K562 (cell line): ENCODE results near the gene NEDD8. TPM values are rescaled to one million over a fixed set of nuclear protein-coding genes. Genes with fewer than 3 reads are reported as not detected.

Experiments used
- ATAC-seq: fragments of 200-7000 bp; cut with Tn5 transposase; 3 replicates; pipeline ENCODE4 v1.9.1; 2020; ENCODE audit warnings: moderate library complexity
- BruUV-seq: library from RNA; stranded (reverse); fragments of 400-500 nt; replicated peaks from 2 replicates; lab custom pipeline; 2021; lab: Mats Ljungman, UMichigan
- CTCF ChIA-PET: fragments of 300-600 bp; formaldehyde crosslinking; extraction: SDS; loops from one replicate; lab custom pipeline; 2021; ENCODE audit warnings: low intra/inter-chr PET ratio; lab: Yijun Ruan, JAX
- POLR2A ChIA-PET: fragments of 300-600, 350-650 bp; sonication (Branson Sonifier 250); formaldehyde crosslinking; extraction: SDS; loops from one replicate; lab custom pipeline; 2021; ENCODE audit warnings: antibody characterized with exemption, inconsistent platforms; lab: Yijun Ruan, JAX
- DNase-seq, 4 experiments: peaks; one replicate each; pipeline versions ENCODE4 v3.0.0 to v3.0.0-alpha.2; 2011 to 2018; ENCODE audit warnings: low spot score in 3 of 4, mixed read lengths in 3 of 4; ENCODE audit errors: extremely low read depth in 1 of 4
- FAIRE-seq: peaks from 2 replicates; lab custom pipeline; 2011; peaks lifted over from hg19 to GRCh38; lab: Jason Lieb, UNC
- H2AFZ ChIP-seq: 2 replicates; pipeline ENCODE4 v1.6.0; 2011; ENCODE audit warnings: low read depth, low read length, control low read depth, inconsistent platforms
- H3K27ac ChIP-seq: fragments of 200-600 bp; 3 replicates; pipeline ENCODE4 v1.8.0; 2011; ENCODE audit warnings: low read depth, mild to moderate bottlenecking, control low read depth, inconsistent platforms, low read length, moderate library complexity, mixed read lengths; ENCODE audit errors: extremely low read depth
- H3K27me3 ChIP-seq, 2 experiments: fragments of 300-600 bp in 1 of 2; 2 replicates in 1 of 2; 3 replicates in 1 of 2; pipeline versions ENCODE4 v1.6.0 to v1.8.0; 2011; ENCODE audit warnings: inconsistent platforms in 2 of 2, low read length in 2 of 2, mild to moderate bottlenecking in 1 of 2, mixed read lengths in 1 of 2, moderate library complexity in 1 of 2; ENCODE audit not compliant: control insufficient read depth in 2 of 2, insufficient read depth in 2 of 2
- H3K36me3 ChIP-seq: fragments of 300-600 bp; 3 replicates; pipeline ENCODE4 v1.8.0; 2011; ENCODE audit warnings: mild to moderate bottlenecking, low read length, inconsistent platforms; ENCODE audit not compliant: control insufficient read depth, insufficient read depth
- H3K4me1 ChIP-seq, 2 experiments: fragments of 200-600 bp in 1 of 2; replicated peaks in 1 of 2; 2 replicates in 1 of 2; 3 replicates in 1 of 2; pipeline versions ENCODE4 v1.5.1 to v1.8.0; 2011; ENCODE audit warnings: inconsistent platforms in 2 of 2, low read length in 2 of 2, mild to moderate bottlenecking in 1 of 2, mixed read lengths in 1 of 2, moderate library complexity in 1 of 2; ENCODE audit not compliant: control insufficient read depth in 2 of 2, insufficient read depth in 2 of 2
- H3K4me2 ChIP-seq: 2 replicates; pipeline ENCODE4 v1.6.1; 2011; ENCODE audit warnings: low read length, control low read depth, inconsistent platforms, mixed read lengths; ENCODE audit not compliant: insufficient read depth
- H3K4me3 ChIP-seq: fragments of 200-600 bp; sonication (generic), shearing (Covaris generic); 2 replicates; pipeline ENCODE4 v1.5.1; 2016; ENCODE audit warnings: control low read depth, inconsistent platforms
- H3K79me2 ChIP-seq: fragments of 200-600 bp; 3 replicates; pipeline ENCODE4 v1.8.0; 2011; ENCODE audit warnings: low read length, inconsistent platforms; ENCODE audit not compliant: control insufficient read depth, insufficient read depth
- H3K9ac ChIP-seq, 2 experiments: 2 replicates each; pipeline versions ENCODE4 v1.6.0 to v1.6.1; 2011; ENCODE audit warnings: low read depth in 2 of 2, low read length in 2 of 2, control low read depth in 1 of 2, inconsistent platforms in 1 of 2, mild to moderate bottlenecking in 1 of 2, mixed read lengths in 1 of 2; ENCODE audit not compliant: insufficient read depth in 1 of 2
- H3K9me1 ChIP-seq: one replicate; pipeline ENCODE4 v1.6.0; 2011; ENCODE audit warnings: inconsistent platforms, mild to moderate bottlenecking, low read length, moderate library complexity; ENCODE audit not compliant: control insufficient read depth, insufficient read depth
- H3K9me3 ChIP-seq: replicated peaks from 2 replicates; pipeline ENCODE4 v1.5.1; 2011; ENCODE audit warnings: low read depth, low read length, inconsistent platforms; ENCODE audit not compliant: control insufficient read depth, insufficient read depth
- H4K20me1 ChIP-seq: replicated peaks from 2 replicates; pipeline ENCODE4 v1.6.1; 2011; ENCODE audit warnings: low read length, inconsistent platforms, mixed read lengths; ENCODE audit not compliant: control insufficient read depth, insufficient read depth
- DMBX1 ChIP-seq: fragments of 250-450 bp; sonication (Bioruptor Pico); IDR thresholded peaks from 2 replicates; pipeline ENCODE4 v1.8.0; 2022; ENCODE audit warnings: inconsistent platforms, mild to moderate bottlenecking, moderate library complexity, borderline replicate concordance
- FIP1L1 ChIP-seq: fragments of 200-400 bp; formaldehyde crosslinking; IDR thresholded peaks from 2 replicates; pipeline ENCODE4 v1.6.1; 2018; ENCODE audit warnings: mild to moderate bottlenecking, low read depth, low read length; ENCODE audit not compliant: poor library complexity, severe bottlenecking
- KLF13 ChIP-seq: fragments of 450-650 bp; IDR thresholded peaks from 2 replicates; pipeline ENCODE4 v1.6.1; 2016; ENCODE audit warnings: missing genetic modification characterization, low read depth, mild to moderate bottlenecking, missing compliant biosample characterization, moderate library complexity, borderline replicate concordance
- PTRF ChIP-seq: fragments of 450-650 bp; IDR thresholded peaks from 2 replicates; pipeline ENCODE4 v1.6.1; 2016; ENCODE audit warnings: mild to moderate bottlenecking, missing genetic modification characterization, missing compliant biosample characterization
- RBM22 ChIP-seq: fragments of 200-400 bp; formaldehyde crosslinking; IDR thresholded peaks from 2 replicates; pipeline ENCODE4 v1.6.1; 2018; ENCODE audit warnings: low read length, low read depth; ENCODE audit not compliant: poor library complexity, severe bottlenecking
- SRSF9 ChIP-seq: fragments of 200-400 bp; formaldehyde crosslinking; IDR thresholded peaks from 2 replicates; pipeline ENCODE4 v1.6.1; 2017; ENCODE audit warnings: low read depth, low read length, borderline replicate concordance
- STAT5B ChIP-seq: fragments of 250-450 bp; sonication (Bioruptor Pico); IDR thresholded peaks from 2 replicates; pipeline ENCODE4 v1.8.0; 2021; ENCODE audit warnings: mild to moderate bottlenecking, inconsistent platforms
- TAF7 ChIP-seq: fragments of 450-650 bp; IDR thresholded peaks from 2 replicates; pipeline ENCODE4 v1.6.1; 2016; ENCODE audit warnings: missing genetic modification characterization, missing compliant biosample characterization
- TAL1 ChIP-seq: fragments of 450-650 bp; IDR thresholded peaks from 2 replicates; pipeline ENCODE4 v1.6.1; 2016; ENCODE audit warnings: mild to moderate bottlenecking
- ZNF24 ChIP-seq: fragments of 450-650 bp; IDR thresholded peaks from 2 replicates; pipeline ENCODE4 v1.6.1; 2016
- ZNF274 ChIP-seq: IDR thresholded peaks from 2 replicates; pipeline ENCODE4 v1.6.1; 2011; ENCODE audit warnings: low read depth, mild to moderate bottlenecking, low read length, moderate library complexity, borderline replicate concordance
- ZNF316 ChIP-seq: fragments of 450-650 bp; IDR thresholded peaks from 2 replicates; pipeline ENCODE4 v1.6.1; 2016
- WGBS: fragments of 100-300 bp; shearing (Covaris generic); methylation state at CpG from one replicate; pipeline ENCODE4 v1.1.6; 2016; ENCODE audit warnings: low coverage, mixed read lengths; ENCODE audit not compliant: insufficient coverage; ENCODE audit errors: missing lambda C conversion rate; 5-methylcytosine and 5-hydroxymethylcytosine counted together
- in situ Hi-C: fragments of 300-500 bp; cut with MboI; formaldehyde crosslinking; loops from 4 replicates; pipeline ENCODE4 v1.15.0; 2018; ENCODE audit warnings: inconsistent platforms, mixed read lengths
- intact Hi-C: fragments of 100-400 bp; cut with micrococcal nuclease; formaldehyde crosslinking; loops from 2 replicates; pipeline ENCODE4 v1.14.2; 2022
- polyA plus RNA-seq, 8 experiments: library from polyadenylated mRNA; depleted of rRNA in 4 of 8; stranded (reverse) in 5 of 8; unstranded in 3 of 8; fragments of >200 nt; fragmentation: Nextera tagmentation in 2 of 8; fragmentation: Illumina TruSeq in 1 of 8; extraction: Ambion mirVana in 2 of 8; extraction: Trizol in 1 of 8; gene quantifications; 2 replicates each; pipeline versions ENCODE4 v1.2.1 to v1.2.3, GENCODE V29; 2011 to 2014; ENCODE audit warnings: inconsistent platforms in 1 of 8, missing spikeins in 1 of 8
- total RNA-seq, 7 experiments: library from RNA; depleted of rRNA in 6 of 7; stranded (reverse); fragments of >200 nt in 6 of 7; fragmentation: Illumina TruSeq in 2 of 7; extraction: Trizol in 2 of 7; gene quantifications; 2 replicates each; pipeline versions ENCODE4 v1.2.1 to v1.2.3, GENCODE V29; 2011 to 2021; ENCODE audit warnings: low replicate concordance in 1 of 7
- TF ChIP-seq, protein P1 (sequence below): fragments of 250-450 bp; sonication (Bioruptor Pico); IDR thresholded peaks from 2 replicates; pipeline ENCODE4 v1.4.0; 2020; ENCODE audit warnings: mild to moderate bottlenecking, moderate library complexity

The NEDD8 gene
- total and polyA plus RNA-seq, 9 of the 15 experiments (the other 6 are each of a cell fraction or from before 2014, with no cell fraction given) = 142 to 691 (median 260) TPM

DNA sequence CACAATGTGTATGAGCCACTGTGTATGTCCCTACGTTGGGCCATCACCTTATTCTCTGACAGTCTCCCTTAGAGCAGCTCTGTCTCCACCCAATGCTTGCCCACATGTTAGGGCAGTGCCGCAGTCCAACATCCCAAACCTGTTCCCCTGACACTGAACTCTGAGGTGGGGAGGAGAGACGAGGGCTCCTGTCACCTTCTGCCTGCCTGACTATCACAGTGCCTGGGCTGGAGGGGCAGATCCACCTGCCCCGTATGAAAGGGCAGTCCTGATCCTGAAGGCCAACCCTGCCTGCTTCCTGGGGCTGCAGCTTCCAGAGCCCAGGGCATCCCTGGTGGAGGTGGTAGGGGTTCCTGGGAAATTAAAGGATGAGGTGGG lies 28.6 kb upstream of the NEDD8 start:
- FAIRE-seq = no peak
- no peak overlapping the region for H3K4me2 ChIP-seq
- WGBS = 66% methylated on average over 2 of the region's 4 CpGs

More for the DNA sequence above, 28.6 kb upstream of the NEDD8 start:
- no TSS peak for BruUV-seq
- Histone ChIP-seq H3K27me3 (no peaks in the 10 kb centered on the region), H3K9me3 (no peaks in the 10 kb centered on the region), H3K79me2 (no peaks in the 10 kb centered on the region), H3K4me3 (no peak overlapping the region), H3K27ac (no peak overlapping the region), H3K9ac (no peak overlapping the region; a peak in 1 of 4 replicates), H3K4me1 (peaks cover 15 to 62% of the 10 kb centered on the region in 2 experiments; a peak in 4 of 5 replicates), H2AFZ (no peak overlapping the region), H3K36me3 (no peaks in the 10 kb centered on the region), H3K9me1 (no peaks in the 10 kb centered on the region), H4K20me1 (no peaks in the 10 kb centered on the region)
- ChIA-PET CTCF (no interaction called here), POLR2A (interaction anchor here (0.6 kb wide), 1 partner anchor 181 kb away, joined by 3 read pairs; no protein-coding TSS in a partner anchor)
- in situ Hi-C loops = no loop called here
- TF ChIP-seq FIP1L1 (no peak), ZNF274 (no peak), RBM22 (no peak), STAT5B (CRISPR knock-in tag) (no peak), KLF13 (no peak), ZNF24 (no peak), SRSF9 (no peak), DMBX1 (CRISPR knock-in tag) (no peak), TAL1 (no peak), PTRF (tag) (no peak), TAF7 (tag) (no peak), ZNF316 (no peak)
- TF ChIP-seq, protein P1, sequence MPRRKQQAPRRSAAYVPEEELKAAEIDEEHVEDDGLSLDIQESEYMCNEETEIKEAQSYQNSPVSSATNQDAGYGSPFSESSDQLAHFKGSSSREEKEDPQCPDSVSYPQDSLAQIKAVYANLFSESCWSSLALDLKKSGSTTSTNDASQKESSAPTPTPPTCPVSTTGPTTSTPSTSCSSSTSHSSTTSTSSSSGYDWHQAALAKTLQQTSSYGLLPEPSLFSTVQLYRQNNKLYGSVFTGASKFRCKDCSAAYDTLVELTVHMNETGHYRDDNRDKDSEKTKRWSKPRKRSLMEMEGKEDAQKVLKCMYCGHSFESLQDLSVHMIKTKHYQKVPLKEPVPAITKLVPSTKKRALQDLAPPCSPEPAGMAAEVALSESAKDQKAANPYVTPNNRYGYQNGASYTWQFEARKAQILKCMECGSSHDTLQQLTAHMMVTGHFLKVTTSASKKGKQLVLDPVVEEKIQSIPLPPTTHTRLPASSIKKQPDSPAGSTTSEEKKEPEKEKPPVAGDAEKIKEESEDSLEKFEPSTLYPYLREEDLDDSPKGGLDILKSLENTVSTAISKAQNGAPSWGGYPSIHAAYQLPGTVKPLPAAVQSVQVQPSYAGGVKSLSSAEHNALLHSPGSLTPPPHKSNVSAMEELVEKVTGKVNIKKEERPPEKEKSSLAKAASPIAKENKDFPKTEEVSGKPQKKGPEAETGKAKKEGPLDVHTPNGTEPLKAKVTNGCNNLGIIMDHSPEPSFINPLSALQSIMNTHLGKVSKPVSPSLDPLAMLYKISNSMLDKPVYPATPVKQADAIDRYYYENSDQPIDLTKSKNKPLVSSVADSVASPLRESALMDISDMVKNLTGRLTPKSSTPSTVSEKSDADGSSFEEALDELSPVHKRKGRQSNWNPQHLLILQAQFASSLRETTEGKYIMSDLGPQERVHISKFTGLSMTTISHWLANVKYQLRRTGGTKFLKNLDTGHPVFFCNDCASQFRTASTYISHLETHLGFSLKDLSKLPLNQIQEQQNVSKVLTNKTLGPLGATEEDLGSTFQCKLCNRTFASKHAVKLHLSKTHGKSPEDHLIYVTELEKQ = no peak
- DNase-seq (no peak), ATAC-seq (no peak)
- intact Hi-C loops = no loop called here
